Suprapubic skin (tissue), 3 donors: ENCODE results near the gene CIB4.

Source experiments
- POLR2A ChIP-seq, 2 donors: fragments of 450-650 bp; IDR thresholded peaks; one replicate each; pipeline ENCODE4 v1.6.1; 2017; ENCODE audit warnings: antibody characterized with exemption in 2 of 2, mild to moderate bottlenecking in 2 of 2, moderate library complexity in 2 of 2
- TF ChIP-seq, protein P1 (sequence below), 2 donors: fragments of 200-600 bp in 1 of 2; fragments of 450-650 bp in 1 of 2; sonication (generic) in 1 of 2; IDR thresholded peaks; one replicate each; pipeline ENCODE4 v1.5.1; 2016 to 2019; ENCODE audit warnings: antibody characterized with exemption in 2 of 2, mild to moderate bottlenecking in 1 of 2, moderate library complexity in 1 of 2

DNA sequence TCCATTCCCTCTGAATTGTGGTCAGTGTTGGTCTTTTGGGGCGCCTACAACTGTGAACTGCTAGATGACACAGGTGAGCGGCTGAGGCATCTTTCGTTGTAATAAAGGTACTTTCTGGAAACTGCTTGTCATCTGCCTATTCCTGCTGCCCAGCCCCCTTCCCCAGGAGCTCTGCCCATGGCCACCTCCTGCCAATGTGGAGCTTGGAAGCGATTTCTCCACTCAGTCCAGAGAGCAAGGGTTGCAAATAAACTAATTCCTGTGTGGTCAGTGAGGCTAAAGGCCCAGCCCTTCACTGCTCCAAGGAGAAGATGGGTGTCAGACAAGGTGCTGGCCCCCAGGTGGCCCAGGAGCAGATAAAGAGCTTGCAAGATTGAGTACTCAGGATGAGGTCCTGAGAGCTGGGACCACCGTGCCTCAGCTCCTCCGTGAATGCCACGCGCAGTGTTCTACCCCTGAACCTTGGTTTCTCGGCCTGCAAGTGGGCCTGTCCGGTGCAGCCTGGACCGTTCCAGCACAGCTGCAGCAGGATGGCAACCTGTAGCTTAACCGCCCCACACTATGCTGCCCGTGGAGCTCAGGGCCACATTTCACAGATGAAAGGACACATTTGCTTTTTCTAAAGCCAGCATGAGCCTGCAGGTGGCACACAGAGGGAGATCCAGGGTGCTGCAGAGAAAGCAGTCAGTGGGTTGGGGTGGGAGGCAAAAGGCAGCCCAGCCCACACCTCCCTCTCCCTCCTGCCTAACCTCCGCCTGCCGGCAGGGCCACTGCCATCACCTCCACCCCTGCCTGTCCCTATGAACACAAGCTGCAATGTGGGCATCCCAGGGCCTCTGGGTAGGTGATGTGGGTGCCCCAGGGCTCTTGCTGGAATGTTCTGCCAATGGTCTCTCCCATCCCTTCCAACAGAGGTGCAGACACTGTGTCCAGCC, 84.6 kb downstream of the CIB4 start:
- TF ChIP-seq POLR2A (IDR thresholded peaks at IDR 0.05) = no peak
- TF ChIP-seq, protein P1, sequence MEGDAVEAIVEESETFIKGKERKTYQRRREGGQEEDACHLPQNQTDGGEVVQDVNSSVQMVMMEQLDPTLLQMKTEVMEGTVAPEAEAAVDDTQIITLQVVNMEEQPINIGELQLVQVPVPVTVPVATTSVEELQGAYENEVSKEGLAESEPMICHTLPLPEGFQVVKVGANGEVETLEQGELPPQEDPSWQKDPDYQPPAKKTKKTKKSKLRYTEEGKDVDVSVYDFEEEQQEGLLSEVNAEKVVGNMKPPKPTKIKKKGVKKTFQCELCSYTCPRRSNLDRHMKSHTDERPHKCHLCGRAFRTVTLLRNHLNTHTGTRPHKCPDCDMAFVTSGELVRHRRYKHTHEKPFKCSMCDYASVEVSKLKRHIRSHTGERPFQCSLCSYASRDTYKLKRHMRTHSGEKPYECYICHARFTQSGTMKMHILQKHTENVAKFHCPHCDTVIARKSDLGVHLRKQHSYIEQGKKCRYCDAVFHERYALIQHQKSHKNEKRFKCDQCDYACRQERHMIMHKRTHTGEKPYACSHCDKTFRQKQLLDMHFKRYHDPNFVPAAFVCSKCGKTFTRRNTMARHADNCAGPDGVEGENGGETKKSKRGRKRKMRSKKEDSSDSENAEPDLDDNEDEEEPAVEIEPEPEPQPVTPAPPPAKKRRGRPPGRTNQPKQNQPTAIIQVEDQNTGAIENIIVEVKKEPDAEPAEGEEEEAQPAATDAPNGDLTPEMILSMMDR (IDR thresholded peaks at IDR 0.05) = no peak
